Measurements from ENCODE around the gene PRTFDC1.

Gene PRTFDC1

DNA sequence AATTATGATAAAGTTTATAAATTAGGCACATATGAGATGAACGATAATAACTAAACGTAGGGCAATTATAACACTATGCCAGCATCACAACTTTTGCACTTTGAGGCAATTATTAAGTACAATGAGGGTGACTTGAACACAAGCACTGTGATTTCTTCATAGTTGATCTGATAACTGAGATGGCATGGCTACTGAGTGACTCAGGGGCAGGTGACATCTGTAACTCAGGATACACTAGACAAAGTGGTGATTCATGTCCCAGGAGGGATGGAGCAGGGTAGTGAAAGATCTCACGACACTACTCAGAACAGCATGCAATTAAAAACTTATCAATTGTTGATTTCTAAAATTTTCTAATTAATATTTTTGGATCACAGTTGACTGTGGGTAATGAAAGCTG is 130.4 kb downstream of the PRTFDC1 start:
- TF ChIP-seq POLR2AphosphoS5 (IDR thresholded peaks at IDR 0.05; ENCODE audit: low read depth): no peak
- TF ChIP-seq SPI1 (IDR thresholded peaks at IDR 0.05; ENCODE audit: borderline replicate concordance, low read depth): no peak
- TF ChIP-seq GABPA (IDR thresholded peaks at IDR 0.05; ENCODE audit: low read depth): no peak
- TF ChIP-seq, protein P1, sequence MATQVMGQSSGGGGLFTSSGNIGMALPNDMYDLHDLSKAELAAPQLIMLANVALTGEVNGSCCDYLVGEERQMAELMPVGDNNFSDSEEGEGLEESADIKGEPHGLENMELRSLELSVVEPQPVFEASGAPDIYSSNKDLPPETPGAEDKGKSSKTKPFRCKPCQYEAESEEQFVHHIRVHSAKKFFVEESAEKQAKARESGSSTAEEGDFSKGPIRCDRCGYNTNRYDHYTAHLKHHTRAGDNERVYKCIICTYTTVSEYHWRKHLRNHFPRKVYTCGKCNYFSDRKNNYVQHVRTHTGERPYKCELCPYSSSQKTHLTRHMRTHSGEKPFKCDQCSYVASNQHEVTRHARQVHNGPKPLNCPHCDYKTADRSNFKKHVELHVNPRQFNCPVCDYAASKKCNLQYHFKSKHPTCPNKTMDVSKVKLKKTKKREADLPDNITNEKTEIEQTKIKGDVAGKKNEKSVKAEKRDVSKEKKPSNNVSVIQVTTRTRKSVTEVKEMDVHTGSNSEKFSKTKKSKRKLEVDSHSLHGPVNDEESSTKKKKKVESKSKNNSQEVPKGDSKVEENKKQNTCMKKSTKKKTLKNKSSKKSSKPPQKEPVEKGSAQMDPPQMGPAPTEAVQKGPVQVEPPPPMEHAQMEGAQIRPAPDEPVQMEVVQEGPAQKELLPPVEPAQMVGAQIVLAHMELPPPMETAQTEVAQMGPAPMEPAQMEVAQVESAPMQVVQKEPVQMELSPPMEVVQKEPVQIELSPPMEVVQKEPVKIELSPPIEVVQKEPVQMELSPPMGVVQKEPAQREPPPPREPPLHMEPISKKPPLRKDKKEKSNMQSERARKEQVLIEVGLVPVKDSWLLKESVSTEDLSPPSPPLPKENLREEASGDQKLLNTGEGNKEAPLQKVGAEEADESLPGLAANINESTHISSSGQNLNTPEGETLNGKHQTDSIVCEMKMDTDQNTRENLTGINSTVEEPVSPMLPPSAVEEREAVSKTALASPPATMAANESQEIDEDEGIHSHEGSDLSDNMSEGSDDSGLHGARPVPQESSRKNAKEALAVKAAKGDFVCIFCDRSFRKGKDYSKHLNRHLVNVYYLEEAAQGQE (IDR thresholded peaks at IDR 0.05; ENCODE audit: insufficient replicate concordance, low read depth): no peak
- TF ChIP-seq, protein P2, sequence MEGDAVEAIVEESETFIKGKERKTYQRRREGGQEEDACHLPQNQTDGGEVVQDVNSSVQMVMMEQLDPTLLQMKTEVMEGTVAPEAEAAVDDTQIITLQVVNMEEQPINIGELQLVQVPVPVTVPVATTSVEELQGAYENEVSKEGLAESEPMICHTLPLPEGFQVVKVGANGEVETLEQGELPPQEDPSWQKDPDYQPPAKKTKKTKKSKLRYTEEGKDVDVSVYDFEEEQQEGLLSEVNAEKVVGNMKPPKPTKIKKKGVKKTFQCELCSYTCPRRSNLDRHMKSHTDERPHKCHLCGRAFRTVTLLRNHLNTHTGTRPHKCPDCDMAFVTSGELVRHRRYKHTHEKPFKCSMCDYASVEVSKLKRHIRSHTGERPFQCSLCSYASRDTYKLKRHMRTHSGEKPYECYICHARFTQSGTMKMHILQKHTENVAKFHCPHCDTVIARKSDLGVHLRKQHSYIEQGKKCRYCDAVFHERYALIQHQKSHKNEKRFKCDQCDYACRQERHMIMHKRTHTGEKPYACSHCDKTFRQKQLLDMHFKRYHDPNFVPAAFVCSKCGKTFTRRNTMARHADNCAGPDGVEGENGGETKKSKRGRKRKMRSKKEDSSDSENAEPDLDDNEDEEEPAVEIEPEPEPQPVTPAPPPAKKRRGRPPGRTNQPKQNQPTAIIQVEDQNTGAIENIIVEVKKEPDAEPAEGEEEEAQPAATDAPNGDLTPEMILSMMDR (IDR thresholded peaks at IDR 0.05; ENCODE audit: insufficient read depth, low read length): no peak
- no peak overlapping the region for H3K27ac ChIP-seq (replicated peaks)
- H3K27me3 ChIP-seq (ENCODE audit: insufficient read depth, poor library complexity, severe bottlenecking): no peaks in the 10 kb centered on the region
- H3K4me3 ChIP-seq (replicated peaks; ENCODE audit: insufficient read depth, low read length): no peak overlapping the region
- no peak for DNase-seq (ENCODE audit: low read depth in 1 of 2, low spot score in 1 of 2)

DNA sequence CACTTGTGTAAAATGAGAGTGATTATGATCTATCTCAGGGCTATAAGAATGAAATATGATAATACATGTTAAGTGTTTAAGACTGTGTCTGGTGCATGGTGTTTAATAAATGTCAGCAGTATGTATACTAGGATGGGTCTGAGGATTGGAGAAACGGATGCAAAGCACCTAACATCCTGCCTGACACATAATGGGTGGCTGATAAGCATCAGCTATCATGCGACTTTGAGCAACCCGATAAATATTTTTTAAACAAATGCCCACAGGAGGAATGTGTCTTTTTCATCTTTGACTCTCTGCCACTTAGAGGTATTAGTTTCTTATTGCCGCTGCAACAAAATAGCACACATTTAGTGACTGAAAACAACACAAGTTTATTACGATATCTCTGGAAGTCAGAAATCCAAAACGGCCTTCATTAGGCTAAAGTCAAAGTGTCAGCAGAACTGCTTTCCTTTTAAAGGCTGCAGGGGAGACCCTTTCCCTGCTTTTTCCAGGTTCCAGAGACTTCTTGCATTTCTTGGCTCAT is 135.5 kb downstream of the PRTFDC1 start:
- Histone ChIP-seq H3K27ac (replicated peaks) (no peak overlapping the region), H3K27me3 (ENCODE audit: insufficient read depth, poor library complexity, severe bottlenecking) (no peaks in the 10 kb centered on the region), H3K4me3 (replicated peaks; ENCODE audit: insufficient read depth, low read length) (no peak overlapping the region)
- no peak for TF ChIP-seq GABPA (IDR thresholded peaks at IDR 0.05; ENCODE audit: low read depth)
- TF ChIP-seq, protein P1 (IDR thresholded peaks at IDR 0.05; ENCODE audit: insufficient replicate concordance, low read depth): no peak
- no peak for TF ChIP-seq POLR2AphosphoS5 (IDR thresholded peaks at IDR 0.05; ENCODE audit: low read depth)
- no peak for TF ChIP-seq SPI1 (IDR thresholded peaks at IDR 0.05; ENCODE audit: borderline replicate concordance, low read depth)
- TF ChIP-seq, protein P2 (IDR thresholded peaks at IDR 0.05; ENCODE audit: insufficient read depth, low read length): no peak
- no peak for DNase-seq (ENCODE audit: low read depth in 1 of 2, low spot score in 1 of 2)

DNA sequence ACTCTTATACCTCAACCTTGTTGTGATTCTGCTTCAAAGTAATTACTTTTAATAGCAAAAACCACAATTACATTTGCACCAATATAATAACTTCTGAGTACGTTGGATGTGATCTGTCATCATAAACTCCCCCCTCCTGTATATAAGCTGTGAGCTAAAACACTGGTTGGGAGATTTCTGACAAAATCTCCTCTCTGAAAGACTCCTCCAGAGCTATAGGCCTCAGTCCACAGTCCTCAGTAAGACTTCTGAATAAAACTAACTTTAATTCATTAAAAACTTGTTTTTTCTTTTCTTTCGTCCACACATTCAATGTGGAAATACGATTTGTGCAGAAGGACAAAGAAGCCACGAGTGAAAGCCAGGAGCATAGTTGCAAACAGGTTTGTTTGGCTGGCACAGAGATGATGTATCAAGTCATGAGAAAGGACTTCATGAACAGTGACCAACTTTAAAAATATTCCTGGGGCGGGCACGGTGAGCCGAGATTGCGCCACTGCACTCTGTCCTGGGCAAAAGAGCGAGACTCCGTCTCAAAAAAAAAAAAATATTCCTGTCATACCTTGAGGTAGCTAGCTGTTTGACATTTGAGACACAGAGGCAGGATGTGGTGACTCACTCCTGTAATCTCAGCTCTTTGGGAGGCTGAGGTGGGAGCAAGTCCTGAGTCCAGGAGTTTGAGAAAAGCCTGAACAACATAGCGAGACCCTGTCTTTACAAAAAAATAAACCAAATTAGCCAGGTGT is 137.7 kb downstream of the PRTFDC1 start:
- DNase-seq (ENCODE audit: low read depth in 1 of 2, low spot score in 1 of 2): no peak
- H3K27me3 ChIP-seq (ENCODE audit: insufficient read depth, poor library complexity, severe bottlenecking): no peaks in the 10 kb centered on the region
- H3K4me3 ChIP-seq (replicated peaks; ENCODE audit: insufficient read depth, low read length): no peak overlapping the region
- no peak overlapping the region for H3K27ac ChIP-seq (replicated peaks)
- TF ChIP-seq, protein P1 (IDR thresholded peaks at IDR 0.05; ENCODE audit: insufficient replicate concordance, low read depth): no peak
